HepG2 (cell line): ENCODE data around the gene RREB1. TPM values are rescaled to one million over a fixed set of nuclear protein-coding genes. Genes with fewer than 3 reads are reported as not detected.

Source experiments
- CEBPG ChIP-seq: IDR thresholded peaks from 2 replicates; pipeline ENCODE4 v1.6.1; 2016
- FOXJ3 ChIP-seq: sonication (generic); formaldehyde crosslinking; IDR thresholded peaks from 2 replicates; pipeline ENCODE4 v1.4.0; 2020; ENCODE audit warnings: missing genetic modification reagents, mild to moderate bottlenecking, borderline replicate concordance
- GATAD2A ChIP-seq: IDR thresholded peaks from 2 replicates; pipeline ENCODE4 v1.6.1; 2016
- HNRNPLL ChIP-seq: fragments of 200-400 bp; formaldehyde crosslinking; IDR thresholded peaks from 2 replicates; pipeline ENCODE4 v1.6.1; 2017; ENCODE audit warnings: mild to moderate bottlenecking, low read depth, low read length; ENCODE audit not compliant: poor library complexity, severe bottlenecking
- KAT8 ChIP-seq: IDR thresholded peaks from 2 replicates; pipeline ENCODE4 v1.6.1; 2016; ENCODE audit warnings: missing genetic modification reagents, missing compliant biosample characterization
- KDM1A ChIP-seq: IDR thresholded peaks from 2 replicates; pipeline ENCODE4 v1.6.1; 2016; ENCODE audit warnings: missing compliant biosample characterization
- NAIF1 ChIP-seq: sonication (generic); formaldehyde crosslinking; IDR thresholded peaks from 2 replicates; pipeline ENCODE4 v1.5.0; 2020; ENCODE audit warnings: mild to moderate bottlenecking, missing genetic modification reagents, borderline replicate concordance
- NONO ChIP-seq, 2 experiments: fragments of 450-650 bp in 1 of 2; sonication (generic) in 1 of 2; formaldehyde crosslinking in 1 of 2; IDR thresholded peaks in 1 of 2; conservative IDR thresholded peaks in 1 of 2; 2 replicates each; pipeline versions ENCODE4 v1.6.1 to v1.8.0; 2017 to 2022; ENCODE audit warnings: mild to moderate bottlenecking in 1 of 2, missing genetic modification reagents in 1 of 2, moderate library complexity in 1 of 2
- NR2F2 ChIP-seq: IDR thresholded peaks from 2 replicates; pipeline ENCODE4 v1.6.1; 2012; ENCODE audit warnings: low read depth, inconsistent platforms, borderline replicate concordance
- POGZ ChIP-seq: sonication (generic); formaldehyde crosslinking; IDR thresholded peaks from 2 replicates; pipeline ENCODE4 v1.4.0; 2020; ENCODE audit warnings: mild to moderate bottlenecking, missing genetic modification reagents
- RFX1 ChIP-seq: fragments of 450-650 bp; IDR thresholded peaks from 2 replicates; pipeline ENCODE4 v1.6.1; 2017
- SNAI1 ChIP-seq: sonication (generic); formaldehyde crosslinking; IDR thresholded peaks from 2 replicates; pipeline ENCODE4 v1.5.0; 2020; ENCODE audit warnings: mild to moderate bottlenecking, missing genetic modification reagents, borderline replicate concordance
- SP140L ChIP-seq: sonication (generic); formaldehyde crosslinking; IDR thresholded peaks from 2 replicates; pipeline ENCODE4 v1.4.0; 2020; ENCODE audit warnings: missing genetic modification reagents, borderline replicate concordance
- YEATS4 ChIP-seq: sonication (generic); formaldehyde crosslinking; IDR thresholded peaks from 2 replicates; pipeline ENCODE4 v1.4.0; 2020; ENCODE audit warnings: missing genetic modification reagents, borderline replicate concordance
- ZBTB7B ChIP-seq: sonication (generic); formaldehyde crosslinking; IDR thresholded peaks from 2 replicates; pipeline ENCODE4 v1.4.0; 2020; ENCODE audit warnings: missing genetic modification reagents
- ZNF326 ChIP-seq: sonication (generic); formaldehyde crosslinking; IDR thresholded peaks from 2 replicates; pipeline ENCODE4 v1.4.0; 2020; ENCODE audit warnings: missing genetic modification reagents, borderline replicate concordance
- ZNF83 ChIP-seq: sonication (generic); formaldehyde crosslinking; IDR thresholded peaks from 2 replicates; pipeline ENCODE4 v1.4.0; 2020; ENCODE audit warnings: missing genetic modification reagents, mild to moderate bottlenecking, borderline replicate concordance
- polyA plus RNA-seq, 8 experiments: library from polyadenylated mRNA; depleted of rRNA in 3 of 8; stranded (reverse) in 7 of 8; unstranded in 1 of 8; fragments of >200 nt; fragmentation: Illumina TruSeq in 4 of 8; extraction: Trizol in 4 of 8; gene quantifications; 2 replicates each; pipeline versions ENCODE4 v1.2.1 to v1.2.3, GENCODE V29; 2011 to 2016; ENCODE audit warnings: low read depth in 4 of 8, missing spikeins in 1 of 8, mixed read lengths in 1 of 8; ENCODE audit not compliant: insufficient read depth in 1 of 8
- total RNA-seq, 5 experiments: library from RNA; depleted of rRNA; stranded (reverse); fragments of >200 nt; fragmentation: Illumina TruSeq; extraction: Trizol; gene quantifications; 2 replicates each; pipeline ENCODE4 v1.2.3, GENCODE V29; 2016; ENCODE audit warnings: low read depth in 1 of 5
- TF ChIP-seq, protein P1 (sequence below): sonication (generic); formaldehyde crosslinking; IDR thresholded peaks from 2 replicates; pipeline ENCODE4 v1.8.1; 2023; ENCODE audit warnings: missing genetic modification reagents, mild to moderate bottlenecking, borderline replicate concordance
- TF ChIP-seq, protein P2 (sequence below): sonication (generic); formaldehyde crosslinking; IDR thresholded peaks from 2 replicates; pipeline ENCODE4 v1.8.0; 2022; ENCODE audit warnings: mild to moderate bottlenecking, missing genetic modification reagents, moderate library complexity
- TF ChIP-seq, protein P3 (sequence below), 2 experiments: fragments of 450-650 bp in 1 of 2; sonication (generic) in 1 of 2; formaldehyde crosslinking in 1 of 2; IDR thresholded peaks; 2 replicates each; pipeline versions ENCODE4 v1.6.1 to v1.8.0; 2016 to 2022; ENCODE audit warnings: antibody characterized with exemption in 1 of 2, mild to moderate bottlenecking in 1 of 2, missing genetic modification reagents in 1 of 2

The RREB1 gene
- total and polyA plus RNA-seq, 2 of the 13 experiments (the other 11 are each of a cell fraction or from before 2014, with no cell fraction given), result 6.1 to 23.2 TPM

DNA sequence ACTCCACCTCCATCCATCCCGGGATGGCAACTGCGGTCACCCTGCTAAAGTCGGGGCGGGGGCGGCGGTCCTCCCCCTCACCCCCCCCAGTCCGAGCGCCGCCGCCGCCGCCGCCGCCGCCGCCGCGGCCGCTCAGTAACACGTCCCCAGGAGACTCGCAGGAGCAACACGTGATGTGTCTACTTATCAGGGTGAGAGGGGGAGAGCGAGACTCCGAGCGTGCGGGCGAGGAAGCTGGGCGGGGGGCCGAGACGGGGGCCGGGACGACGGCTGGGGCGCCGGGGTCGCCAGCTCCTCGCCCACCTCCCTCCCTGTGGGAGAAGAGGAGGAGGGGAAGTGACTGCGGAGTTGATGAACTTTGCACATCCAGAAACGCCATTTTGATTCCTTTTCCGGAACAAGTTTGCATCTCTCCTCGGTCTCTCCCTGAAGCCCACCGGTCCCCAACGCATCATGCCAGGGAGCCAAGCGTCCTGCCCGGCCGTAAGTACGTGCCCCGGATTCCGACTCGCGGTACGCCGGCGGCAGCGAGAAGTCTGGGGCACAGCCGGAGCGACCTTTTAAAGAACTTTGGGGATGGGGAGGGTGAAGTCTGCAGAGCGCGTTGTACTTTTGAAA, at the start of gene RREB1 (continued):
- TF ChIP-seq ZNF326 (CRISPR knock-in tag) (no peak), RFX1 (no peak), FOXJ3 (CRISPR knock-in tag) (no peak), POGZ (CRISPR knock-in tag) (0 out of 2 replicates have a peak, but pooled peaks have one; percentile 15), CEBPG (CRISPR knock-in tag) (0 out of 2 replicates have a peak, but pooled peaks have one; percentile 5), SP140L (CRISPR knock-in tag) (no peak), KAT8 (CRISPR knock-in tag) (peak; percentile 63; the same call in 1 of the 2 replicates), GATAD2A (CRISPR knock-in tag) (peak; percentile 16; the same call in 1 of the 2 replicates), ZNF83 (CRISPR knock-in tag) (no peak), ZBTB7B (peak; percentile 48; the same call in 1 of the 2 replicates), NR2F2 (no peak), NONO (IDR thresholded peaks at IDR 0.05) (no peak), NONO (CRISPR knock-in tag; conservative IDR thresholded peaks at IDR 0.05) (peak; percentile 59; the same call in 1 of the 2 replicates), HNRNPLL (no peak), YEATS4 (CRISPR knock-in tag) (peak; percentile 65), SNAI1 (CRISPR knock-in tag) (peak; percentile 83; the same call in 1 of the 2 replicates), KDM1A (CRISPR knock-in tag) (no peak), NAIF1 (CRISPR knock-in tag) (peak; percentile 26; the same call in 1 of the 2 replicates)
- TF ChIP-seq, protein P1, sequence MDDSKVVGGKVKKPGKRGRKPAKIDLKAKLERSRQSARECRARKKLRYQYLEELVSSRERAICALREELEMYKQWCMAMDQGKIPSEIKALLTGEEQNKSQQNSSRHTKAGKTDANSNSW (CRISPR knock-in tag), result no peak
- TF ChIP-seq, protein P2, sequence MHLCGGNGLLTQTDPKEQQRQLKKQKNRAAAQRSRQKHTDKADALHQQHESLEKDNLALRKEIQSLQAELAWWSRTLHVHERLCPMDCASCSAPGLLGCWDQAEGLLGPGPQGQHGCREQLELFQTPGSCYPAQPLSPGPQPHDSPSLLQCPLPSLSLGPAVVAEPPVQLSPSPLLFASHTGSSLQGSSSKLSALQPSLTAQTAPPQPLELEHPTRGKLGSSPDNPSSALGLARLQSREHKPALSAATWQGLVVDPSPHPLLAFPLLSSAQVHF (CRISPR knock-in tag), result 0 out of 2 replicates have a peak, but pooled peaks have one; percentile 62
- TF ChIP-seq, protein P3, sequence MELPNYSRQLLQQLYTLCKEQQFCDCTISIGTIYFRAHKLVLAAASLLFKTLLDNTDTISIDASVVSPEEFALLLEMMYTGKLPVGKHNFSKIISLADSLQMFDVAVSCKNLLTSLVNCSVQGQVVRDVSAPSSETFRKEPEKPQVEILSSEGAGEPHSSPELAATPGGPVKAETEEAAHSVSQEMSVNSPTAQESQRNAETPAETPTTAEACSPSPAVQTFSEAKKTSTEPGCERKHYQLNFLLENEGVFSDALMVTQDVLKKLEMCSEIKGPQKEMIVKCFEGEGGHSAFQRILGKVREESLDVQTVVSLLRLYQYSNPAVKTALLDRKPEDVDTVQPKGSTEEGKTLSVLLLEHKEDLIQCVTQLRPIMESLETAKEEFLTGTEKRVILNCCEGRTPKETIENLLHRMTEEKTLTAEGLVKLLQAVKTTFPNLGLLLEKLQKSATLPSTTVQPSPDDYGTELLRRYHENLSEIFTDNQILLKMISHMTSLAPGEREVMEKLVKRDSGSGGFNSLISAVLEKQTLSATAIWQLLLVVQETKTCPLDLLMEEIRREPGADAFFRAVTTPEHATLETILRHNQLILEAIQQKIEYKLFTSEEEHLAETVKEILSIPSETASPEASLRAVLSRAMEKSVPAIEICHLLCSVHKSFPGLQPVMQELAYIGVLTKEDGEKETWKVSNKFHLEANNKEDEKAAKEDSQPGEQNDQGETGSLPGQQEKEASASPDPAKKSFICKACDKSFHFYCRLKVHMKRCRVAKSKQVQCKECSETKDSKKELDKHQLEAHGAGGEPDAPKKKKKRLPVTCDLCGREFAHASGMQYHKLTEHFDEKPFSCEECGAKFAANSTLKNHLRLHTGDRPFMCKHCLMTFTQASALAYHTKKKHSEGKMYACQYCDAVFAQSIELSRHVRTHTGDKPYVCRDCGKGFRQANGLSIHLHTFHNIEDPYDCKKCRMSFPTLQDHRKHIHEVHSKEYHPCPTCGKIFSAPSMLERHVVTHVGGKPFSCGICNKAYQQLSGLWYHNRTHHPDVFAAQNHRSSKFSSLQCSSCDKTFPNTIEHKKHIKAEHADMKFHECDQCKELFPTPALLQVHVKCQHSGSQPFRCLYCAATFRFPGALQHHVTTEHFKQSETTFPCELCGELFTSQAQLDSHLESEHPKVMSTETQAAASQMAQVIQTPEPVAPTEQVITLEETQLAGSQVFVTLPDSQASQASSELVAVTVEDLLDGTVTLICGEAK (IDR thresholded peaks at IDR 0.05), result no peak
- TF ChIP-seq, protein P3 (CRISPR knock-in tag; IDR thresholded peaks at IDR 0.05), result no peak
